GM23248 (cell line): ENCODE measurements around the gene PNPT1.

Experiments
- EZH2 ChIP-seq: fragments of 200-600 bp; sonication (generic); IDR thresholded peaks from 2 replicates; pipeline ENCODE4 v1.6.1; 2018; ENCODE audit warnings: antibody characterized with exemption, mild to moderate bottlenecking; ENCODE audit not compliant: insufficient read depth, poor library complexity, severe bottlenecking
- EZH2phosphoT487 ChIP-seq: fragments of 200-600 bp; sonication (generic); IDR thresholded peaks from 2 replicates; pipeline ENCODE4 v1.6.1; 2018; ENCODE audit warnings: antibody characterized with exemption, moderate library complexity, mild to moderate bottlenecking, low read depth; ENCODE audit not compliant: insufficient read depth

GRCh38 chr2:55590810-55591440 lies 102.7 kb downstream of the PNPT1 start:
- TF ChIP-seq EZH2 (no peak), EZH2phosphoT487 (no peak)
